H1 (cell line): ENCODE data around the gene SRRM3. TPM values are rescaled to one million over a fixed set of nuclear protein-coding genes. Genes with fewer than 3 reads are reported as not detected.

ENCODE experiments used
- CTCF ChIA-PET: fragments of 300-600 bp; sonication (Branson Sonifier 250); formaldehyde crosslinking; loops from one replicate; lab custom pipeline; 2021; ENCODE audit not compliant: partially characterized antibody; lab: Charles Lee
- POLR2A ChIA-PET: fragments of 300-600 bp; sonication (Branson Sonifier 250); formaldehyde crosslinking; loops from one replicate; lab custom pipeline; 2021; ENCODE audit warnings: inconsistent platforms; ENCODE audit not compliant: partially characterized antibody; lab: Charles Lee
- DNase-seq, 2 experiments: peaks; one replicate each; pipeline versions ENCODE4 v3.0.0 to v3.0.0-alpha.2; 2010 to 2022; ENCODE audit warnings: low spot score in 2 of 2, low read depth in 1 of 2, mixed read lengths in 1 of 2
- FAIRE-seq: peaks from 2 replicates; lab custom pipeline; 2011; peaks lifted over from hg19 to GRCh38; lab: Jason Lieb, UNC
- H2AFZ ChIP-seq: 2 replicates; pipeline ENCODE4 v1.8.1; 2012; ENCODE audit warnings: low read length, inconsistent platforms
- H2AK5ac ChIP-seq: 2 replicates; pipeline ENCODE4 v1.6.1; 2013; ENCODE audit warnings: low read depth, low read length
- H2BK120ac ChIP-seq: replicated peaks from 2 replicates; pipeline ENCODE3; 2013; ENCODE audit warnings: low read depth, low read length, inconsistent platforms
- H2BK12ac ChIP-seq: 2 replicates; pipeline ENCODE4 v1.6.1; 2013; ENCODE audit warnings: low read depth, low read length
- H2BK15ac ChIP-seq: 2 replicates; pipeline ENCODE4 v1.6.1; 2013; ENCODE audit warnings: low read length
- H2BK20ac ChIP-seq: 2 replicates; pipeline ENCODE4 v1.6.1; 2013; ENCODE audit warnings: low read length
- H2BK5ac ChIP-seq: 2 replicates; pipeline ENCODE4 v1.6.1; 2013; ENCODE audit warnings: low read depth, low read length
- H3K14ac ChIP-seq: 2 replicates; pipeline ENCODE4 v1.6.1; 2013; ENCODE audit warnings: inconsistent platforms; ENCODE audit not compliant: insufficient read length
- H3K18ac ChIP-seq: 2 replicates; pipeline ENCODE4 v1.6.1; 2013; ENCODE audit warnings: low read length; ENCODE audit errors: extremely low read depth
- H3K23ac ChIP-seq: 2 replicates; pipeline ENCODE4 v1.6.1; 2013; ENCODE audit warnings: inconsistent platforms; ENCODE audit not compliant: insufficient read length
- H3K23me2 ChIP-seq: 2 replicates; pipeline ENCODE4 v1.6.1; 2013; ENCODE audit warnings: low read depth, low read length
- H3K27ac ChIP-seq: 2 replicates; pipeline ENCODE4 v1.6.1; 2011; ENCODE audit warnings: low read depth, low read length, inconsistent platforms
- H3K27me3 ChIP-seq, 4 experiments: replicated peaks in 1 of 4; 1 replicate in 1 of 4; 2 replicates in 3 of 4; pipeline versions ENCODE4 v1.6.1 to v1.8.1; 2011 to 2013; ENCODE audit warnings: low read length in 3 of 4, mild to moderate bottlenecking in 3 of 4, inconsistent platforms in 2 of 4, mixed read lengths in 2 of 4, moderate library complexity in 1 of 4; ENCODE audit not compliant: control insufficient read depth in 3 of 4, insufficient read depth in 3 of 4; ENCODE audit errors: extremely low read depth in 1 of 4
- H3K36me3 ChIP-seq, 4 experiments: 2 replicates each; pipeline versions ENCODE4 v1.6.1 to v1.8.1; 2011 to 2013; ENCODE audit warnings: mild to moderate bottlenecking in 4 of 4, low read length in 3 of 4, moderate library complexity in 2 of 4, control low read depth in 1 of 4, inconsistent platforms in 1 of 4; ENCODE audit not compliant: insufficient read depth in 4 of 4, control insufficient read depth in 2 of 4
- H3K4ac ChIP-seq: replicated peaks from 2 replicates; pipeline ENCODE3; 2013; ENCODE audit warnings: low read length, low read depth, mixed read lengths, inconsistent platforms; ENCODE audit not compliant: insufficient read length
- H3K4me1 ChIP-seq, 4 experiments: replicated peaks in 1 of 4; 1 replicate in 1 of 4; 2 replicates in 3 of 4; pipeline versions ENCODE4 v1.6.1 to v1.8.1; 2011 to 2013; ENCODE audit warnings: low read length in 3 of 4, inconsistent platforms in 2 of 4, mixed read lengths in 1 of 4; ENCODE audit not compliant: insufficient read depth in 4 of 4, control insufficient read depth in 3 of 4
- H3K4me2 ChIP-seq, 2 experiments: 2 replicates each; pipeline versions ENCODE4 v1.6.1 to v1.8.1; 2011 to 2013; ENCODE audit warnings: low read depth in 2 of 2, low read length in 2 of 2, control low read depth in 1 of 2, inconsistent platforms in 1 of 2, mild to moderate bottlenecking in 1 of 2; ENCODE audit not compliant: insufficient read depth in 1 of 2
- H3K4me3 ChIP-seq, 4 experiments: fragments of 200-600, 300-600 bp in 1 of 4; sonication (generic), shearing (Covaris generic), sonication (Bioruptor Twin) in 1 of 4; 2 replicates each; pipeline versions ENCODE4 v1.5.1 to v1.8.1; 2011 to 2016; ENCODE audit warnings: low read length in 4 of 4, low read depth in 3 of 4, control low read depth in 2 of 4, inconsistent platforms in 2 of 4, mild to moderate bottlenecking in 2 of 4, mixed read lengths in 1 of 4, moderate library complexity in 1 of 4; ENCODE audit not compliant: insufficient read depth in 2 of 4; ENCODE audit errors: extremely low read depth in 1 of 4
- H3K56ac ChIP-seq: replicated peaks from 2 replicates; pipeline ENCODE3; 2013; ENCODE audit warnings: low read depth, mild to moderate bottlenecking, mixed read lengths, low read length, inconsistent platforms; ENCODE audit not compliant: insufficient read length
- H3K79me1 ChIP-seq: 2 replicates; pipeline ENCODE4 v1.6.1; 2013; ENCODE audit warnings: low read depth, low read length, control low read depth
- H3K79me2 ChIP-seq, 2 experiments: 2 replicates each; pipeline versions ENCODE4 v1.6.1 to v1.8.1; 2012 to 2013; ENCODE audit warnings: low read length in 2 of 2, mild to moderate bottlenecking in 2 of 2, inconsistent platforms in 1 of 2; ENCODE audit not compliant: insufficient read depth in 2 of 2, control insufficient read depth in 1 of 2
- H3K9ac ChIP-seq, 4 experiments: replicated peaks in 1 of 4; 1 replicate in 1 of 4; 2 replicates in 3 of 4; pipeline versions ENCODE4 v1.6.1 to v1.8.1; 2011 to 2013; ENCODE audit warnings: low read depth in 3 of 4, low read length in 3 of 4, control low read depth in 2 of 4, mild to moderate bottlenecking in 2 of 4, moderate library complexity in 2 of 4, inconsistent platforms in 1 of 4; ENCODE audit errors: extremely low read depth in 1 of 4
- H3K9me3 ChIP-seq, 2 experiments: 2 replicates each; pipeline versions ENCODE4 v1.6.1 to v1.8.1; 2012 to 2013; ENCODE audit warnings: mild to moderate bottlenecking in 2 of 2, moderate library complexity in 2 of 2, control low read depth in 1 of 2, inconsistent platforms in 1 of 2, low read depth in 1 of 2, low read length in 1 of 2, mixed read lengths in 1 of 2; ENCODE audit not compliant: insufficient read depth in 2 of 2
- H4K20me1 ChIP-seq, 2 experiments: replicated peaks in 1 of 2; 2 replicates each; pipeline versions ENCODE3 to v1.8.1; 2011 to 2013; ENCODE audit warnings: inconsistent platforms in 2 of 2, low read length in 2 of 2, mild to moderate bottlenecking in 1 of 2; ENCODE audit not compliant: insufficient read depth in 2 of 2, control insufficient read depth in 1 of 2
- H4K5ac ChIP-seq: 2 replicates; pipeline ENCODE4 v1.6.1; 2013; ENCODE audit warnings: low read length, low read depth, mixed read lengths, inconsistent platforms; ENCODE audit not compliant: insufficient read length
- H4K8ac ChIP-seq: 2 replicates; pipeline ENCODE4 v1.8.0; 2013; ENCODE audit warnings: mild to moderate bottlenecking, moderate library complexity, low read length, inconsistent platforms; ENCODE audit not compliant: insufficient read depth; ENCODE audit errors: extremely low read depth
- H4K91ac ChIP-seq: replicated peaks from 2 replicates; pipeline ENCODE3; 2013; ENCODE audit warnings: low read length, mixed read lengths, inconsistent platforms; ENCODE audit not compliant: insufficient read length
- CHD1 ChIP-seq: IDR thresholded peaks from 2 replicates; pipeline ENCODE4 v1.6.1; 2012; ENCODE audit warnings: low read depth, low read length, improper control_type of control experiment
- CHD2 ChIP-seq: IDR thresholded peaks from 2 replicates; pipeline ENCODE4 v1.6.1; 2012; ENCODE audit warnings: low read length, improper control_type of control experiment
- CREB1 ChIP-seq: IDR thresholded peaks from 2 replicates; pipeline ENCODE4 v1.6.1; 2012; ENCODE audit warnings: inconsistent platforms
- HDAC2 ChIP-seq, 2 experiments: fragments of 300-600 bp in 1 of 2; sonication (generic) in 1 of 2; IDR thresholded peaks; 2 replicates each; pipeline ENCODE4 v1.6.1; 2011 to 2012; ENCODE audit warnings: low read depth in 2 of 2, low read length in 2 of 2, mild to moderate bottlenecking in 2 of 2, moderate library complexity in 2 of 2, borderline replicate concordance in 1 of 2, inconsistent platforms in 1 of 2
- KDM5A ChIP-seq: fragments of 200-600 bp; IDR thresholded peaks from 2 replicates; pipeline ENCODE4 v1.7.1; 2012; ENCODE audit warnings: mild to moderate bottlenecking, low read length, inconsistent platforms, mixed read lengths
- RAD21 ChIP-seq, 2 experiments: IDR thresholded peaks in 1 of 2; conservative IDR thresholded peaks in 1 of 2; 2 replicates each; pipeline ENCODE4 v1.6.1; 2011; ENCODE audit warnings: low read depth in 2 of 2, low read length in 2 of 2, improper control_type of control experiment in 1 of 2, inconsistent platforms in 1 of 2, mild to moderate bottlenecking in 1 of 2, moderate library complexity in 1 of 2
- RFX5 ChIP-seq: IDR thresholded peaks from 2 replicates; pipeline ENCODE4 v1.6.1; 2011; ENCODE audit warnings: low read depth, low read length, improper control_type of control experiment, borderline replicate concordance
- SIN3A ChIP-seq, 2 experiments: IDR thresholded peaks in 1 of 2; conservative IDR thresholded peaks in 1 of 2; 2 replicates each; pipeline ENCODE4 v1.6.1; 2011 to 2012; ENCODE audit warnings: low read length in 2 of 2, improper control_type of control experiment in 1 of 2, low read depth in 1 of 2, mild to moderate bottlenecking in 1 of 2
- SP1 ChIP-seq: IDR thresholded peaks from 2 replicates; pipeline ENCODE4 v1.6.1; 2011; ENCODE audit warnings: low read depth, low read length
- TBP ChIP-seq: IDR thresholded peaks from 2 replicates; pipeline ENCODE4 v1.6.1; 2011; ENCODE audit warnings: low read depth, low read length, improper control_type of control experiment
- TCF12 ChIP-seq: IDR thresholded peaks from 2 replicates; pipeline ENCODE4 v1.6.1; 2011; ENCODE audit warnings: low read depth, mild to moderate bottlenecking, low read length
- YY1 ChIP-seq: IDR thresholded peaks from 2 replicates; pipeline ENCODE4 v1.6.1; 2011; ENCODE audit warnings: low read depth, mild to moderate bottlenecking, low read length
- WGBS, 2 experiments: shearing (Covaris generic) in 1 of 2; methylation state at CpG; one replicate each; pipeline versions ENCODE4 v1.1.6 to v1.1.7; 2013 to 2015; ENCODE audit warnings: low lambda C conversion rate in 2 of 2, mixed read lengths in 2 of 2, inconsistent platforms in 1 of 2, low coverage in 1 of 2, missing lambda C conversion rate in 1 of 2; ENCODE audit not compliant: insufficient replicate concordance in 2 of 2, insufficient coverage in 1 of 2, insufficient read length in 1 of 2; ENCODE audit errors: extremely low coverage in 1 of 2, missing lambda C conversion rate in 1 of 2; 5-methylcytosine and 5-hydroxymethylcytosine counted together
- polyA plus RNA-seq, 7 experiments: library from polyadenylated mRNA; depleted of rRNA in 3 of 7; stranded (reverse) in 5 of 7; unstranded in 2 of 7; fragments of >200 nt in 5 of 7; fragments of 200-250 nt in 2 of 7; gene quantifications; 1 replicate in 5 of 7; 2 replicates in 1 of 7; 4 replicates in 1 of 7; pipeline versions ENCODE4 v1.2.1 to v1.2.3, GENCODE V29; 2011 to 2013; ENCODE audit warnings: missing spikeins in 2 of 7, mixed read lengths in 2 of 7
- total RNA-seq: library from RNA; stranded (reverse); fragmentation: NEBNext Ultra II Directional; extraction: Animal tissue kit (Norgen Biotek cat#: 25700); gene quantifications from 2 replicates; pipeline ENCODE4 v1.2.1, GENCODE V29; 2021

SRRM3 gene
- total and polyA plus RNA-seq, 2 of the 8 experiments (the other 6 are each of a cell fraction or from before 2014, with no cell fraction given): 10.4 to 17.4 TPM

- H3K36me3 ChIP-seq: no peaks in the 10 kb centered on the region
- H3K27me3 ChIP-seq: peaks cover 0 to 5% (median 2%) of the 10 kb centered on the region in 4 experiments; a peak in 3 of 7 replicates
- H2BK5ac ChIP-seq: 0 out of 2 replicates have a peak overlapping the region, but pooled peaks have one; percentile 6
- H4K91ac ChIP-seq: peak overlapping the region; percentile 56
- H3K56ac ChIP-seq: no peak overlapping the region
- no peak overlapping the region for H3K27ac ChIP-seq
- H2BK20ac ChIP-seq: no peak overlapping the region
- H2BK15ac ChIP-seq: no peak overlapping the region
- H3K79me2 ChIP-seq: no peaks in the 10 kb centered on the region
- peak; percentile 73 for FAIRE-seq
- H3K4me3 ChIP-seq: no peak overlapping the region
- H3K9me3 ChIP-seq: no peaks in the 10 kb centered on the region
- H3K4ac ChIP-seq: no peak overlapping the region
- H2AK5ac ChIP-seq: no peak overlapping the region
- H3K4me1 ChIP-seq: peaks cover 3 to 32% (median 22%) of the 10 kb centered on the region in 4 experiments
- 64% methylated on average over 7 of the region's 7 CpGs; no CpG with 5 or more reads in 1 of the 2 experiments for WGBS, 2 experiments
- ChIA-PET POLR2A (interaction anchor here (0.7 to 3.3 kb wide), 10 partner anchors 11 to 188 kb away, joined by 3 to 15 read pairs (median 5); partner anchors contain the start of gene YWHAG), CTCF (interaction anchor here (0.7 to 5.7 kb wide), 52 partner anchors 8 to 231 kb away, joined by 3 to 125 read pairs (median 7); partner anchors contain the start of genes HSPB1 and SRRM3)
- no peak overlapping the region for H3K23ac ChIP-seq
- H3K4me2 ChIP-seq: no peak overlapping the region
- H3K23me2 ChIP-seq: peaks cover 11% of the 10 kb centered on the region; the same call in 1 of the 2 replicates
- H4K5ac ChIP-seq: no peak overlapping the region
- peak; percentile 69 to 83 for DNase-seq
- no peak overlapping the region for H3K14ac ChIP-seq
- H2BK120ac ChIP-seq: no peak overlapping the region
- H4K20me1 ChIP-seq: no peaks in the 10 kb centered on the region
- H2AFZ ChIP-seq: no peak overlapping the region
- H2BK12ac ChIP-seq: peak overlapping the region; percentile 64; the same call in 1 of the 2 replicates
- H4K8ac ChIP-seq: no peak overlapping the region
- no peak overlapping the region for H3K18ac ChIP-seq
- no peak overlapping the region for H3K9ac ChIP-seq
- H3K79me1 ChIP-seq: no peaks in the 10 kb centered on the region
- TF ChIP-seq RAD21 (IDR thresholded peaks at IDR 0.05 in 1 of 2, conservative IDR thresholded peaks at IDR 0.05 in 1 of 2; ENCODE audit: low read depth in 2 of 2, low read length in 2 of 2) (peak; percentile 96 to 98), TBP (no peak), CREB1 (0 out of 2 replicates have a peak, but pooled peaks have one; percentile 31), YY1 (0 out of 2 replicates have a peak, but pooled peaks have one; percentile 42), HDAC2 (IDR thresholded peaks at IDR 0.05; ENCODE audit: borderline replicate concordance in 1 of 2, low read depth in 2 of 2, low read length in 2 of 2) (no peak), CHD1 (no peak), SIN3A (conservative IDR thresholded peaks at IDR 0.05 in 1 of 2, IDR thresholded peaks at IDR 0.05 in 1 of 2; ENCODE audit: low read depth in 1 of 2, low read length in 2 of 2) (no peak), KDM5A (no peak), SP1 (no peak), CHD2 (no peak), TCF12 (no peak), RFX5 (no peak)
Measured at GRCh38 chr7:76262683-76263402, 61.1 kb downstream of the SRRM3 start.
